SK-N-SH (cell line): Measurements from ENCODE around the gene KNDC1.

Source experiments
- NFIC ChIP-seq: IDR thresholded peaks from 2 replicates; pipeline ENCODE4 v1.4.0; 2012; ENCODE audit warnings: borderline replicate concordance
- TEAD4 ChIP-seq: IDR thresholded peaks from 2 replicates; pipeline ENCODE4 v1.4.0; 2012; ENCODE audit warnings: mild to moderate bottlenecking, borderline replicate concordance; ENCODE audit not compliant: insufficient read depth
- TF ChIP-seq, protein P1 (sequence below): fragments of 200-600 bp; sonication (generic); IDR thresholded peaks from 2 replicates; pipeline ENCODE4 v1.6.1; 2017; ENCODE audit warnings: antibody characterized with exemption, mild to moderate bottlenecking, moderate library complexity

DNA sequence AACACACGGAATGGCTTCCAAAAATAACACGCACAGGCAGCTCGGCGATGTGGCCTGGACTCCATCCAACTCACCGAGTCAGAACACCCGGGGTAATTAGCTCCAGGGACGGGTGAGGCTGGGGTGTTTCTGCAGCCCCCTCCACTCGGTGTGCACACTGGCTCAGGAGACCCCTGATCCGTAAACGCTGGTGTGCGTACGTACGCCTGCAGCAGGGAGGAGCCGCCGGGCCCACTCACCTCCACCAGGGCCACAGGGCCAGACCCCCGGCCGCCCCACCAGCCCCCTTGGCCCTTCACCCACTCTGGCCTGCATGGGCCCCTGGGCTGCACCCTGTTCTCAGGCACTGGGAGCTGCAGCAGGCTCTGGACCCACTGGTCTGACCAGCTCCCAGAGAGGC, 47.6 kb downstream of the KNDC1 start:
- no peak for TF ChIP-seq NFIC
- TF ChIP-seq, protein P1, sequence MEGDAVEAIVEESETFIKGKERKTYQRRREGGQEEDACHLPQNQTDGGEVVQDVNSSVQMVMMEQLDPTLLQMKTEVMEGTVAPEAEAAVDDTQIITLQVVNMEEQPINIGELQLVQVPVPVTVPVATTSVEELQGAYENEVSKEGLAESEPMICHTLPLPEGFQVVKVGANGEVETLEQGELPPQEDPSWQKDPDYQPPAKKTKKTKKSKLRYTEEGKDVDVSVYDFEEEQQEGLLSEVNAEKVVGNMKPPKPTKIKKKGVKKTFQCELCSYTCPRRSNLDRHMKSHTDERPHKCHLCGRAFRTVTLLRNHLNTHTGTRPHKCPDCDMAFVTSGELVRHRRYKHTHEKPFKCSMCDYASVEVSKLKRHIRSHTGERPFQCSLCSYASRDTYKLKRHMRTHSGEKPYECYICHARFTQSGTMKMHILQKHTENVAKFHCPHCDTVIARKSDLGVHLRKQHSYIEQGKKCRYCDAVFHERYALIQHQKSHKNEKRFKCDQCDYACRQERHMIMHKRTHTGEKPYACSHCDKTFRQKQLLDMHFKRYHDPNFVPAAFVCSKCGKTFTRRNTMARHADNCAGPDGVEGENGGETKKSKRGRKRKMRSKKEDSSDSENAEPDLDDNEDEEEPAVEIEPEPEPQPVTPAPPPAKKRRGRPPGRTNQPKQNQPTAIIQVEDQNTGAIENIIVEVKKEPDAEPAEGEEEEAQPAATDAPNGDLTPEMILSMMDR: no peak
- no peak for TF ChIP-seq TEAD4
